Esophagus squamous epithelium (tissue), 4 donors: ENCODE data around the gene PPP2R5E.

ENCODE experiments used
- CTCF ChIP-seq, 6 experiments: fragments of 450-650 bp in 4 of 6; fragments of 200-600 bp in 2 of 6; sonication (generic) in 2 of 6; IDR thresholded peaks; one replicate each; pipeline ENCODE4 v1.5.1; 2016 to 2019; ENCODE audit warnings: antibody characterized with exemption in 6 of 6, mild to moderate bottlenecking in 4 of 6, moderate library complexity in 4 of 6
- POLR2A ChIP-seq, 4 donors: fragments of 450-650 bp; IDR thresholded peaks; one replicate each; pipeline ENCODE4 v1.6.1; 2017; ENCODE audit warnings: antibody characterized with exemption in 4 of 4, mild to moderate bottlenecking in 4 of 4, moderate library complexity in 3 of 4

GRCh38 chr14:63361790-63362189 is 181.4 kb downstream of the PPP2R5E start:
- TF ChIP-seq CTCF (IDR thresholded peaks at IDR 0.05): no peak
- no peak for TF ChIP-seq POLR2A (IDR thresholded peaks at IDR 0.05)
